Astrocyte of the cerebellum (primary cell): ENCODE data around the gene SLC7A1.

ENCODE experiments used
- DNase-seq: peaks from one replicate; pipeline ENCODE4 v3.0.0-alpha.2; 2011; ENCODE audit warnings: low read depth
- H3K4me3 ChIP-seq: 2 replicates; pipeline ENCODE4 v1.5.1; 2011; ENCODE audit warnings: mild to moderate bottlenecking, low read depth, low read length, moderate library complexity
- CTCF ChIP-seq: IDR thresholded peaks from 2 replicates; pipeline ENCODE4 v1.5.1; 2012; ENCODE audit warnings: low read length, low read depth, moderate library complexity, mild to moderate bottlenecking; ENCODE audit errors: missing control alignments
- in situ Hi-C: cut with HindIII; loops from 2 replicates; pipeline ENCODE4 v1.10.0; 2017; ENCODE audit warnings: low sequenced_read_pairs

Gene SLC7A1

GRCh38 chr13:29589234-29589633 is 6.3 kb downstream of the SLC7A1 start:
- no peak for DNase-seq
- no peak overlapping the region for H3K4me3 ChIP-seq
- no peak for TF ChIP-seq CTCF
- in situ Hi-C loops, result no loop called here

- no peak for TF ChIP-seq CTCF
- no peak for DNase-seq
- H3K4me3 ChIP-seq, result no peak overlapping the region
- in situ Hi-C loops, result no loop called here
Observed at GRCh38 chr13:29587645-29588044, 7.8 kb downstream of the SLC7A1 start.

- no peak overlapping the region for H3K4me3 ChIP-seq
- no peak for DNase-seq
- no peak for TF ChIP-seq CTCF
- in situ Hi-C loops, result no loop called here
Observed at GRCh38 chr13:29583073-29583785, 12.3 kb downstream of the SLC7A1 start.

- TF ChIP-seq CTCF, result no peak
- no peak for DNase-seq
- H3K4me3 ChIP-seq, result no peak overlapping the region
- in situ Hi-C loops, result no loop called here
Observed at GRCh38 chr13:29582171-29582570, 13.3 kb downstream of the SLC7A1 start.

DNA sequence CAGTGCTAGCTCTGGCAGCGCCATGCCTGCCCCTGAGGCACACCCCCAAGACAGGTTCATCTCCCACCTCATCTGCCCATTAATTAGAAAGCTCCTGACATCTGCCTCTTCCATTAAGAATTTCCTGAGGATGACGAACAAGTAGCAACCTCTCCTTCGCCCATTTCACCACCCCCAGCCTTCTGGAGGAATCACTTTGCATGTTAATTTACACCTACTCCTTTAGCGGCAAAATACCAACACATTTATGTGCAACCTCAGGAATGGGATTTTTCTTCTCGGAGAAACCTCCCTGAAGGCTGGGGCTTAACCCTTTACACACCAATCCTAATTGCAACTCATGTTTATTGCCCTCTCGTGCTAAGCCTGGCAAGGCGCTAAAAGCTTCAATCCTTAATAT is 13.8 kb downstream of the SLC7A1 start:
- no peak overlapping the region for H3K4me3 ChIP-seq
- DNase-seq, result no peak
- in situ Hi-C loops, result no loop called here
- TF ChIP-seq CTCF, result no peak

GRCh38 chr13:29579094-29579493 is 16.4 kb downstream of the SLC7A1 start:
- no peak for TF ChIP-seq CTCF
- in situ Hi-C loops, result no loop called here
- no peak overlapping the region for H3K4me3 ChIP-seq
- DNase-seq, result no peak
